Panc1 (cell line): ENCODE measurements around the gene MMRN2.

ENCODE experiments used
- CTCF ChIP-seq: fragments of 450-650 bp; IDR thresholded peaks from 2 replicates; pipeline ENCODE4 v1.5.1; 2017; ENCODE audit warnings: mild to moderate bottlenecking
- TF ChIP-seq, protein P1 (sequence below), 2 experiments: IDR thresholded peaks; 2 replicates each; pipeline ENCODE4 v1.6.1; 2011 to 2012; ENCODE audit warnings: low read depth in 2 of 2, control low read depth in 1 of 2, low read length in 1 of 2, mild to moderate bottlenecking in 1 of 2, moderate library complexity in 1 of 2; ENCODE audit not compliant: insufficient read depth in 1 of 2

DNA sequence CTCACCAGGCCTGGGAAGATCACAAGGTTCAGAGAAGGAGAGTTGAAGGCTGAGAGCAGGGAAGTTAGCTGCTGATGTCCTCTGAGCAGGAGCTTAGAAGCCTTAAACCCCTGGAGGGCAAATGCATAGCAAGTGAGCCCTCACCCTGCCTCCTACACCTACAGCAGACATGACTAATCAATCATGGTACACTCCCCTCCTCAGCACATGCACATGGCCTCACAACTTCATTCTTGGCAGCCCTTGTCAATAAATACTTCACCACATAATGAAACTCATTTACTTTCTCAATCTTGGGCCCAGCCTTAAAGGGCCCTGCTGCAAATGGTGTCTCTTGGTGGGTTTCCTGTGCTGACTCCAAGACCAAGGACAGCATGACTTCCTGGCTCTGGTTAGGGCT, 12.9 kb downstream of the MMRN2 start:
- no peak for TF ChIP-seq CTCF
- TF ChIP-seq, protein P1, sequence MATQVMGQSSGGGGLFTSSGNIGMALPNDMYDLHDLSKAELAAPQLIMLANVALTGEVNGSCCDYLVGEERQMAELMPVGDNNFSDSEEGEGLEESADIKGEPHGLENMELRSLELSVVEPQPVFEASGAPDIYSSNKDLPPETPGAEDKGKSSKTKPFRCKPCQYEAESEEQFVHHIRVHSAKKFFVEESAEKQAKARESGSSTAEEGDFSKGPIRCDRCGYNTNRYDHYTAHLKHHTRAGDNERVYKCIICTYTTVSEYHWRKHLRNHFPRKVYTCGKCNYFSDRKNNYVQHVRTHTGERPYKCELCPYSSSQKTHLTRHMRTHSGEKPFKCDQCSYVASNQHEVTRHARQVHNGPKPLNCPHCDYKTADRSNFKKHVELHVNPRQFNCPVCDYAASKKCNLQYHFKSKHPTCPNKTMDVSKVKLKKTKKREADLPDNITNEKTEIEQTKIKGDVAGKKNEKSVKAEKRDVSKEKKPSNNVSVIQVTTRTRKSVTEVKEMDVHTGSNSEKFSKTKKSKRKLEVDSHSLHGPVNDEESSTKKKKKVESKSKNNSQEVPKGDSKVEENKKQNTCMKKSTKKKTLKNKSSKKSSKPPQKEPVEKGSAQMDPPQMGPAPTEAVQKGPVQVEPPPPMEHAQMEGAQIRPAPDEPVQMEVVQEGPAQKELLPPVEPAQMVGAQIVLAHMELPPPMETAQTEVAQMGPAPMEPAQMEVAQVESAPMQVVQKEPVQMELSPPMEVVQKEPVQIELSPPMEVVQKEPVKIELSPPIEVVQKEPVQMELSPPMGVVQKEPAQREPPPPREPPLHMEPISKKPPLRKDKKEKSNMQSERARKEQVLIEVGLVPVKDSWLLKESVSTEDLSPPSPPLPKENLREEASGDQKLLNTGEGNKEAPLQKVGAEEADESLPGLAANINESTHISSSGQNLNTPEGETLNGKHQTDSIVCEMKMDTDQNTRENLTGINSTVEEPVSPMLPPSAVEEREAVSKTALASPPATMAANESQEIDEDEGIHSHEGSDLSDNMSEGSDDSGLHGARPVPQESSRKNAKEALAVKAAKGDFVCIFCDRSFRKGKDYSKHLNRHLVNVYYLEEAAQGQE (IDR thresholded peaks at IDR 0.05; ENCODE audit: insufficient read depth in 1 of 2, low read depth in 2 of 2, low read length in 1 of 2), result no peak
